ENCODE data around the gene SELENOW. TPM values are rescaled to one million over a fixed set of nuclear protein-coding genes. Genes with fewer than 3 reads are reported as not detected.

SELENOW gene
- total and polyA plus RNA-seq, 2 donors (not counting 3 experiments of a cell fraction or from before 2014, with no cell fraction given): 316 to 613 TPM

GRCh38 chr19:47790398-47790814 lies 11.9 kb downstream of the SELENOW start:
- H3K9ac ChIP-seq (replicated peaks; ENCODE audit: extremely low read depth, insufficient read depth, low read length): no peak overlapping the region
- CTCF ChIA-PET: interaction anchor here (0.7 to 7.2 kb wide), 15 partner anchors 9 to 83 kb away, joined by 3 to 169 read pairs (median 5); partner anchors contain the start of gene EHD2
- BruUV-seq (replicated peaks): no TSS peak
- H3K9me1 ChIP-seq (replicated peaks; ENCODE audit: control insufficient read depth, extremely low read depth, insufficient read depth, low read length): no peaks in the 10 kb centered on the region
- H4K20me1 ChIP-seq (replicated peaks; ENCODE audit: control insufficient read depth, extremely low read depth, insufficient read depth, low read length): no peaks in the 10 kb centered on the region
- DNase-seq (ENCODE audit: low read depth, low spot score): peak; percentile 64
- dilution Hi-C loops (cut with MboI; ENCODE audit: extremely low pct_ligation_motif_present, low sequenced_read_pairs) (no loop called here), intact Hi-C loops (cut with micrococcal nuclease) (loop anchor here (1.0 kb wide), 1 partner anchor 73 kb away; no protein-coding TSS in a partner anchor)
- FAIRE-seq: peak; percentile 73
- no peak overlapping the region for H3K27ac ChIP-seq (ENCODE audit: insufficient read depth, low read depth, low read length)
- no peak overlapping the region for H3K4me2 ChIP-seq (ENCODE audit: insufficient read depth, low read length)
- no peaks in the 10 kb centered on the region for H3K27me3 ChIP-seq (ENCODE audit: control insufficient read depth in 2 of 2, insufficient read depth in 2 of 2, low read length in 2 of 2)
- peak overlapping the region; percentile 49 for H2AFZ ChIP-seq (ENCODE audit: low read depth, low read length)
- POLR2A ChIA-PET: no interaction called here
- no peaks in the 10 kb centered on the region for H3K9me3 ChIP-seq (replicated peaks; ENCODE audit: control insufficient read depth, insufficient read depth, low read length)
- peaks cover 0 to 6% of the 10 kb centered on the region in 2 experiments for H3K36me3 ChIP-seq (ENCODE audit: control insufficient read depth in 2 of 2, extremely low read depth in 1 of 2, insufficient read depth in 2 of 2, low read length in 2 of 2)
- no peaks in the 10 kb centered on the region for H3K4me1 ChIP-seq (ENCODE audit: control insufficient read depth, extremely low read depth, insufficient read depth, low read length)
- no peaks in the 10 kb centered on the region for H3K79me2 ChIP-seq (ENCODE audit: control insufficient read depth, insufficient read depth, low read length)
- TF ChIP-seq, protein P1, sequence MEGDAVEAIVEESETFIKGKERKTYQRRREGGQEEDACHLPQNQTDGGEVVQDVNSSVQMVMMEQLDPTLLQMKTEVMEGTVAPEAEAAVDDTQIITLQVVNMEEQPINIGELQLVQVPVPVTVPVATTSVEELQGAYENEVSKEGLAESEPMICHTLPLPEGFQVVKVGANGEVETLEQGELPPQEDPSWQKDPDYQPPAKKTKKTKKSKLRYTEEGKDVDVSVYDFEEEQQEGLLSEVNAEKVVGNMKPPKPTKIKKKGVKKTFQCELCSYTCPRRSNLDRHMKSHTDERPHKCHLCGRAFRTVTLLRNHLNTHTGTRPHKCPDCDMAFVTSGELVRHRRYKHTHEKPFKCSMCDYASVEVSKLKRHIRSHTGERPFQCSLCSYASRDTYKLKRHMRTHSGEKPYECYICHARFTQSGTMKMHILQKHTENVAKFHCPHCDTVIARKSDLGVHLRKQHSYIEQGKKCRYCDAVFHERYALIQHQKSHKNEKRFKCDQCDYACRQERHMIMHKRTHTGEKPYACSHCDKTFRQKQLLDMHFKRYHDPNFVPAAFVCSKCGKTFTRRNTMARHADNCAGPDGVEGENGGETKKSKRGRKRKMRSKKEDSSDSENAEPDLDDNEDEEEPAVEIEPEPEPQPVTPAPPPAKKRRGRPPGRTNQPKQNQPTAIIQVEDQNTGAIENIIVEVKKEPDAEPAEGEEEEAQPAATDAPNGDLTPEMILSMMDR (IDR thresholded peaks at IDR 0.05; ENCODE audit: extremely low read depth in 1 of 2, insufficient read depth in 1 of 2, low read depth in 1 of 2, low read length in 2 of 2): peak; percentile 75 to 90
- no peak for TF ChIP-seq MYC (IDR thresholded peaks at IDR 0.05; ENCODE audit: low read depth, low read length)
- no peak overlapping the region for H3K4me3 ChIP-seq (replicated peaks in 1 of 3; ENCODE audit: insufficient read depth in 1 of 3, low read depth in 1 of 3, low read length in 3 of 3)

- intact Hi-C loops (cut with micrococcal nuclease) (no loop called here), dilution Hi-C loops (cut with MboI; ENCODE audit: extremely low pct_ligation_motif_present, low sequenced_read_pairs) (no loop called here)
- ChIA-PET CTCF (interaction anchor here (7.2 kb wide), 1 partner anchor 27 kb away, joined by 169 read pairs; no protein-coding TSS in a partner anchor), POLR2A (no interaction called here)
- Histone ChIP-seq H3K27ac (ENCODE audit: insufficient read depth, low read depth, low read length) (no peak overlapping the region), H3K79me2 (ENCODE audit: control insufficient read depth, insufficient read depth, low read length) (no peaks in the 10 kb centered on the region), H4K20me1 (replicated peaks; ENCODE audit: control insufficient read depth, extremely low read depth, insufficient read depth, low read length) (no peaks in the 10 kb centered on the region), H3K9me3 (replicated peaks; ENCODE audit: control insufficient read depth, insufficient read depth, low read length) (no peaks in the 10 kb centered on the region), H3K4me1 (ENCODE audit: control insufficient read depth, extremely low read depth, insufficient read depth, low read length) (no peaks in the 10 kb centered on the region), H2AFZ (ENCODE audit: low read depth, low read length) (no peak overlapping the region), H3K9me1 (replicated peaks; ENCODE audit: control insufficient read depth, extremely low read depth, insufficient read depth, low read length) (no peaks in the 10 kb centered on the region), H3K36me3 (ENCODE audit: control insufficient read depth in 2 of 2, extremely low read depth in 1 of 2, insufficient read depth in 2 of 2, low read length in 2 of 2) (no peaks in the 10 kb centered on the region), H3K4me2 (ENCODE audit: insufficient read depth, low read length) (no peak overlapping the region), H3K9ac (replicated peaks; ENCODE audit: extremely low read depth, insufficient read depth, low read length) (no peak overlapping the region), H3K27me3 (ENCODE audit: control insufficient read depth in 2 of 2, insufficient read depth in 2 of 2, low read length in 2 of 2) (no peaks in the 10 kb centered on the region), H3K4me3 (replicated peaks in 1 of 3; ENCODE audit: insufficient read depth in 1 of 3, low read depth in 1 of 3, low read length in 3 of 3) (no peak overlapping the region)
- no peak for FAIRE-seq
- no peak for TF ChIP-seq JUN (IDR thresholded peaks at IDR 0.05; ENCODE audit: borderline replicate concordance, insufficient read depth, insufficient read length, low read depth)
- TF ChIP-seq, protein P2, sequence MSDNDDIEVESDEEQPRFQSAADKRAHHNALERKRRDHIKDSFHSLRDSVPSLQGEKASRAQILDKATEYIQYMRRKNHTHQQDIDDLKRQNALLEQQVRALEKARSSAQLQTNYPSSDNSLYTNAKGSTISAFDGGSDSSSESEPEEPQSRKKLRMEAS (IDR thresholded peaks at IDR 0.05; ENCODE audit: insufficient read depth, insufficient read length): no peak
- TF ChIP-seq FOS (IDR thresholded peaks at IDR 0.05; ENCODE audit: borderline replicate concordance, insufficient read depth, low read length): no peak
- TF ChIP-seq EZH2 (IDR thresholded peaks at IDR 0.05; ENCODE audit: borderline replicate concordance, low read depth, low read length, severe bottlenecking): no peak
- TF ChIP-seq POLR2AphosphoS5 (IDR thresholded peaks at IDR 0.05; ENCODE audit: insufficient read depth, low read depth, low read length): no peak
- no peak for TF ChIP-seq POLR2A (IDR thresholded peaks at IDR 0.05; ENCODE audit: low read depth, low read length)
- no peak for TF ChIP-seq MYC (IDR thresholded peaks at IDR 0.05; ENCODE audit: low read depth, low read length)
- TF ChIP-seq GATA2 (IDR thresholded peaks at IDR 0.05; ENCODE audit: insufficient read depth, insufficient read length, low read depth, low read length): no peak
- TF ChIP-seq, protein P1 (IDR thresholded peaks at IDR 0.05; ENCODE audit: extremely low read depth in 1 of 2, insufficient read depth in 1 of 2, low read depth in 1 of 2, low read length in 2 of 2): no peak
- BruUV-seq (replicated peaks): no TSS peak
- DNase-seq (ENCODE audit: low read depth, low spot score): no peak
Measured at GRCh38 chr19:47792616-47793015, 14.1 kb downstream of the SELENOW start.

All from endothelial cell of umbilical vein (primary cell).